Endometrial microvascular endothelial cells (primary cell): ENCODE results near the gene NINJ2. TPM values are rescaled to one million over a fixed set of nuclear protein-coding genes. Genes with fewer than 3 reads are reported as not detected.

Experiments
- in situ Hi-C: cut with HindIII; loops from 2 replicates; pipeline ENCODE4 v1.10.0; 2017; ENCODE audit warnings: low sequenced_read_pairs, low pct_unique_long_range_greater_than_20kb; ENCODE audit errors: inconsistent ontology term
- total RNA-seq: library from RNA; depleted of rRNA; stranded (reverse); fragments of >200 nt; gene quantifications from one replicate; pipeline ENCODE4 v1.2.3, GENCODE V29; 2015; ENCODE audit errors: inconsistent ontology term

NINJ2 gene
- total RNA-seq, 1 donor from 2014 or later, result 0.37 TPM

- in situ Hi-C loops, result loop anchor here (10.0 kb wide), 1 partner anchor 251 kb away; no protein-coding TSS in a partner anchor
Measured at GRCh38 chr12:563250-563781, 99.9 kb downstream of the NINJ2 start.

DNA sequence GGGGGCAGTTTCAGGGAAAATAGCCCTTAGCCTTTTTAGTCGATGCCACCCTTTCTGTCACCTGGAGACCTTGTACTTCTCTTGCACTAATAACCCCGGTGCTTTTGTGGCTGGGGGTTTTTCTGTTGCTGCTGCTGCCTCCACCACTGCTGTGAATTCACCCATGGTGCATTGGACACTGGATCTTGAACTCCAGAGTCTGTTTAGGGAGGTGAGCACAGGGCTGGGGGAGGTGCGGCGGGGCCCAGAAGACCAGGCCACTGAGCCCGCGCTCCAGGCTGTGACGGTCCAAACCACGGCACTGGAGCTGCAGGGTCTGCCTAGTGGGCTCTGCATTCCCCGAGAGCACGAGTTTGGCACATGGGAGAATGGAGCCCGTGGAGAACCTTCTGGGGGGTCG is 100.6 kb downstream of the NINJ2 start:
- in situ Hi-C loops, result loop anchor here (10.0 kb wide), 1 partner anchor 252 kb away; no protein-coding TSS in a partner anchor

DNA sequence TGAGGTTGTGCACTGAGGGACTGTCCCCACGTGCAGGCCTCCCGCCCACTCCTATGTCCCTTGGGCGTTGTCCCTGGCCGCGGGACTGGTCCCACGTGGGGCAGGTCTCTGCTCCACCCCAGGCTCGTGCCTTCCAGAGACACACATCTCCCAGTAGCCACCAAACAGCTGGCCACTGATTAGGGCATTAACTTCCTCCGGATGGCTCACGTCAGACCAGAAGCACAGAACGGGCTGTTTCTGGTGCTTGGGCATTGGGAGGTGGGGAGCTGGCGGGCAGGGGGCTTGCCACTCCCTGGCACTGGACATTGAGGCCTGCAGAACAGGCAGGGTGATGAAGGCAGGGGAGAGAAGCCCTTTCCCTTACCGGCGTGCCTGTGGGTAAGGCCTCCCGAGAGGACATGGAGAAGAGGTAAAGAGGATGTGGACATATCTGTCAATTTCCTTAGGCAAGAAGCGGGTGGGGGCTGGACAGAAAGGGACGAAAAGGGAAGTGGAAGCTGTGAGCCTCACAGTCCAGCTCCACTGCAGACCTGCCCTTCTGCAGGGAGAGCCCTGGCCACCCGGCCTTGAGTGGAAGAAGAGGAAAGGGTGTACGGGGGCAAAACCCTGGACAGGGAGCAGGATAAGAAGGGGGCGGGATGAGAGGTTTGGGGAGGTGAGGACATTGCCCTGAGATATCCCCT is 101.2 kb downstream of the NINJ2 start:
- in situ Hi-C loops, result loop anchor here (10.0 kb wide), 1 partner anchor 253 kb away; no protein-coding TSS in a partner anchor

DNA sequence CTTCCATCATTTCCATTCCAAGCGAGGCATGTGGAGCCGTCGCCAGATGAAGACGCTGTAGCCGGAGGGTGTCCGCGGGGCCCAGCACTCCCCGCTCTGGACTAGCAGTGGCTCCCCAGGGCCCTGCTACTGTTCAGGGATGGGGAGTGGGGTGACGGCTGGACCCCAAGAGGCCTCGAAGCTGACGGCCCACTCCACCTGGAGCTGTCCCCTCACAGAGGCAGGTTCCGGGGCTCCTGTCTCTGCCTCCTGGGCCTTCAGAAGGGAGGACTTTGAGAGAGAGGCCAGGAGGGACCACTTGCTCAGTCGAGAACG is 101.9 kb downstream of the NINJ2 start:
- in situ Hi-C loops, result loop anchor here (10.0 kb wide), 1 partner anchor 253 kb away; no protein-coding TSS in a partner anchor

- in situ Hi-C loops, result loop anchor here (10.0 kb wide), 1 partner anchor 254 kb away; no protein-coding TSS in a partner anchor
Measured at GRCh38 chr12:560691-561390, 102.4 kb downstream of the NINJ2 start.

DNA sequence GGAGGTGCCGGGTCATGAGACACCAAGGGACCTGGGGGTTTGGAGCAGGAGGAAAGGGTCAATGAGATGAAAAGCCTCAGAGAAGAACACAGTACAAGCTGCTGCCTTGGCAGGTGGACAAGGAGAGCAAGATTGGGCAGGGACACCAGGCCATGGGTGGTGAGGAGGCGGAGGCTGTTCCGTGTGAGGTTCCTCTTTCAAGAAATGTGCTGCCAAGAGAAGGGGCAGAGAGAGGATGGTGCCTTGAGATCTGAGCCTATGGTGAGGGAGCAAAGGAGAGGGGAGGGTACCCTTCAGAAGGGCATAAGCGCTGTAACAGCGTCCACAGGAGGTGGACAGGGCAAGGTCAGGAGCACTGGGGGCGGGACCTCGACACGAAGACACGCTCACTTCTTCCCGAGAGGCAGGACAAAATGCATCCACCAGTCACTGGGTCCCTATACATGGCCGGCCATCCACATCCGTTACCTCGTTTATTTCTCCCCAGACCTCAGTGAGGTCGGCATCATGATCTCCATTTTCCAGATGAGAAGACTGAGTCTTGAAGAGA is 103.3 kb downstream of the NINJ2 start:
- in situ Hi-C loops, result loop anchor here (10.0 kb wide), 1 partner anchor 255 kb away; no protein-coding TSS in a partner anchor

DNA sequence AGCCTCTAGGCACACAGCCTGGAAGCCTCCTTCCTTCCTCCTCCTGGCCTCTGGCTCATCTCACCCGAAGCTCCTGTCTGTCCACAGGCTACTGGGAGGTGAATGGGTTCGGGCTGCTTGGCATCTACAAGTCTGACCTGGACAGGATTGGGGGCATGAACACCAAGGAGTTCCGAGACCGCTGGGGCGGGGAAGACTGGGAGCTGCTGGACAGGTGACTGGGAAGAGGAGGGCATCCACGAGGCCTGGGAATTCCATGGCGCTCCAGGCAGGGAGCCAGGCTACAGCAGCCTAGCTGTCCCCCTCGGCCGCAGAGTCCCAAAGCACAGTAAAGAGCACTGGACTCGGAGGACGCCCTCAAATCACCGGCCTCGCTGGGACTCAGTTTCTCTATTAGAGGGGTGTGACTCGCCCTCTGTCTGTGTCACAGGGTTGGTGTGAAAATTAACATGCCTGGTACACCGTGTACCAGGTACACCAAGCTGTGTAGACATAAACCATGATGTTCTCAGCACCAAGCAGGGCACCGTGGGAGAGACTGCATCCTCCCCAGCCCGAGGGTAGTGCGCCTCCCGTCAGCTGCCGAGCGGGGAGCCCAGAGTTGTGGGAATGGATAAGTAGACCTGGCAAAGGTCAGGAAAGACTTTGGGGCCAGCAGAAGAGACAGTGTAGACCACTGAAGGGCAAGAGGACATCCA is 103.9 kb downstream of the NINJ2 start:
- in situ Hi-C loops, result no loop called here

DNA sequence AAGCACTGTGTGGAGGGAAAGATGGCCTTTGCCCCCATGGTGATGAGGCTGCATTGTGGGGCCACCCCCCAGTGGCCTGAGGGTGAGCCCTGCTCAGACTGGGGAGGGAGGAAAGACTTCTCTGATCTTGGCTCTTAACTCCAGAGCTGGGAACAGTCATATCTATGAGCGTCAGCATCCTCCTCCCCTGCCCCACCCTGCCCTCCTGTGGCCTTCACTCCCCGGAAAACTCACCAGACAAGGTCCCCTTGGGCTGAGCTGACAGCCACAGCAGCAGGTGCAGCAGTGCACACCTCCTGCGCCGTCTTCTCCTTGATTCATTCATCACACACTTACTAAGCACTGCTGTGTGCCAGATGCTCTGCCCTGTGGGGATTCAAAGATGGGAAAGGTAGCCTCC is 104.7 kb downstream of the NINJ2 start:
- in situ Hi-C loops, result no loop called here

DNA sequence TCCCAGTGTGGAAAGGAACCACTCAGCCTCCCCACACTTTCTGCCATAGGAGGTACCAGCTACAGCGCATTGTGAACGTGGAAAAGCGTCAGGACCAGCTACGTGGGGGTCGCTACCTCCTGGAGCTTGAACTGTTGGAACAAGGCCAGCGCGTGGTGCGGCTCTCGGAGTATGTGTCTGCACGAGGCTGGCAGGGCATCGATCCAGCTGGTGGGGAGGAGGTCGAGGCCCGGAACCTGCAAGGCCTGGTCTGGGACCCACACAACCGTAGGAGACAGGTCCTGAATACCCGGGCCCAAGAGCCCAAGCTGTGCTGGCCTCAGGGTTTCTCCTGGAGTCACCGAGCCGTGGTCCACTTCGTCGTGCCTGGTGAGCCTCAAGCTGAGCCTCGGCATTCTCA is 106.7 kb downstream of the NINJ2 start:
- in situ Hi-C loops, result no loop called here

GRCh38 chr12:554001-554285 is 109.3 kb downstream of the NINJ2 start:
- in situ Hi-C loops, result no loop called here

GRCh38 chr12:553216-554000 is 109.8 kb downstream of the NINJ2 start:
- in situ Hi-C loops, result no loop called here

DNA sequence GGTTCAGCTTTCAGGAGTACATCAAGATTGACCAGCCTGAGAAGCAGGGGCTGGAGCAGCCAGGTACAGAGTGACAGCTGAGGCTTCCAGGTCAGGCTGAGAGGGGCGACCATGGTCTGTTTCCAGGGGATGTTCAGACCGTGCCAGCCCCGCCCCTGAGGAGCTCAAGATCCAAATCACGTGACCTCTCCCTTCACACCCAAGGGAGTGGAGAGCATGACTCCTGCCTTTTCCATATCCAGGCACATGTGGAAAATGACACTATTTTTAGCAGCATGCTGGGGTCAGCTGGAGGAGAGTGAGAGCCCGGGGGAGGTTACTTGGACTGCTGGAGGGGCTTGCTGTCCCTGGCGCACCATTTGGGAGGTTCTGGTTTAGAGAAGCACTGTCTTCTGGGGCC is 110.8 kb downstream of the NINJ2 start:
- in situ Hi-C loops, result no loop called here

DNA sequence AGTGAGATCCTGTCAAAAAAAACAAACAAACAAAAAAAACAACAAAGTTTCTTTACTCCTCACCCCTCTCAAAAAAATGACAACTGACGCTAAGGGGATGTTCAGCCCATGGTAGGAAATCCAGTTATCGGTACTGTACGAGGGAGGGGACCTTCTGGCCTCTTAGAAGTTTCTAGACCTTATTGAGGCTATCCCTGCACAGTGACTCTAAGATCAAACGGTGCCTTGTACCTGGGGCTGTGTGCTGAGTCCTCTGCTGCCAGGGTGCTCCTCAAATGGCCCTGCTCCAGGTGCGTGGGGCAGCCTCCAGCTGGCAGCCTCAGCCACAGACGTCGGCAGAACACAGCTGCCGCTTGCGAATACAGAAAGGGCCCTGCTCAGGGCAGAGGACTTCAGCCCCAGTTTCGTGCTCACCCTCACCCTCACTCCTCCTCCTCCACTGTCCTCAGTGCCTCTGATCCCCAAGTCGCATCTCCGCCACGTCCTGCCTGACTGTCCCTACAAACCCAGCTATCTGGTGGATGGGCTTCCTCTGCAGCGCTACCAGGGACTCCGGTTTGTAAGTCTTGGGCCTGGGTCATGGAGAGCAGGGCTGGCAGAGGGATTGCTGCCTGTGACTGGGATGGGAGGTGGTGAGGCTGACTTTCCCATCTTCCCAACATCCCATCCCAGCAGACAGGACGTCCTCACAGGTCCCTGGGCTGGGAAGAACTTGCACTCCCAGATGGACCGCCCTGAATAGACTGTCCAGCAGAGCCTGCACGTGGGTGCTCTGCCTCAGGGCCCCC is 112.6 kb downstream of the NINJ2 start:
- in situ Hi-C loops, result no loop called here

DNA sequence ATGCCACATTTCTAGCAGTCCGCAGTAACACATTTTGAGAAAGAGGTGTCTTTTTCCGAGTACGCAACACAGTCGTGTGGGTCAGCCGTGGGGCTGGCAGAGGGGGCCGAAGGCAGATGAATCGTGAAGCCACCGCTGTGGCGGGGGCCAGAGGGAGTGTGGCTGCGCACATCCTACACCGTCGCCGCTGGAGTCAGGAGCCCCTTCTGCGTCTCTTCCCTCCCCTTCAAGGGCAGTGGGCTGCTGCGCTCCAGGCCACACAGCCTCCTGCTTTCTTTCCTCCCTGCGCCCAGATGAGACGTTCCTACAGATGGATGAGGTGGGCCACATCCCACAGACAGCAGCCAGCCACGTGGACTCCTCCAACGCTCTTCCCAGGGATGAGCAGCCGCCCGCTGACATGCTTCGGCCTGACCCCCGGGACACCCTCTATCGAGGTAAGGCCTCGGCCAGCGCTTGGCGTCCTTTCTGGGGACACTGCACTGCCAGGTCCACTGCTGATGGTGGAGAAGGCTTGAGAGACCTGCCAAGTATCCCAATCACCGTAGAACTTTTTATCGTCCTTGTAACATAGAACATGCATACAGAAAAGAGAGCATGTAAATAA is 113.7 kb downstream of the NINJ2 start:
- in situ Hi-C loops, result no loop called here

- in situ Hi-C loops, result no loop called here
Measured at GRCh38 chr12:547883-548470, 115.3 kb downstream of the NINJ2 start.

DNA sequence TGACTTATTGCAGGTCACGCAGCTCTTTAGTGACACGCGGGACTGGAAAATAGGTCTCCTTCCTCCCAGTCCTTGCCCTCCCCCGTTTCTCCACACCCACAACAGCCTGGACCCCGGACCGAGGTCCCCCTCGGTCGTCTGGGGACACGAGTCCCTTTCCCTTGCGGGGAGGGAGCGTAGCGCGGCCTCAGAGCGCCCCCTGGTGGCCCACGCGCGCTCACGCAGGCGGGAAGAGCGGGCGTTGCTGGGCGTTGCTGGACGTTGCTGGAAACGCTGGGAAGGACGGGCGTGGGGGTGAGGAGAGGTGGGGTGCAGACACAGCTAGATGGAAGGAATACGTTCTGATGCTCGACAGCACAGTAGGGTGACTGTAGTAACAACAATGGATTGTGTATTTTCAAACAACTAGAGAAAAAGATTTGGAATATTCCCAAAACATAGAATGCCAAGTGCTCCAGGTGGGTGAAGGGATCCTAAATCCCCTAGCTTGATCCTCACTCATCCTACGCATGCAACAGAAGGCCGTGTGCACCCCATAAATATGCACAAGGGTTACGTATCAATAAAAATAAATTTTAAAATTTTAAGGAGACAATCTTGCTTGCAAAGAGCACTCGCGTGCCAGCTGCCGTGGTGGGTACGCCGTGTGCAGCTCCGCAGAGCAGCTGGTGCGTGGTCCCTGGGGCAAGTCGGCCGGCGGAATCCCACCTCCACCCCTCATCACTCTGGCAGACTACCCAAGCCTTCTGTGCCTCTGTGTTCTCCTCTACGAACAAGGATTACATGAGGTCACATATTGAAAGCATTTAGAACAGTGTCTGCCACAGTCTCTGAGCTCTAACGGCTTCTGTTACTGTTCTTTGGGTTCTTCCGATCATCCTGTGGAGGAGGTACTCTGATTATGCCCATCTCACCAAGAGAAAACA is 116.1 kb downstream of the NINJ2 start:
- in situ Hi-C loops, result no loop called here
